Neural cell (in vitro differentiated cells): Measurements from ENCODE around the gene SCN3B.

Experiments used
- EP300 ChIP-seq: fragments of 450-650 bp; conservative IDR thresholded peaks from 2 replicates; pipeline ENCODE4 v1.6.1; 2014; ENCODE audit warnings: antibody characterized with exemption, mild to moderate bottlenecking, moderate library complexity; ENCODE audit not compliant: poor library complexity, severe bottlenecking
- EZH2 ChIP-seq: fragments of 200-600, 300-800 bp; shearing (Covaris generic), sonication (generic); IDR thresholded peaks from 2 replicates; pipeline ENCODE4 v1.6.1; 2014; ENCODE audit warnings: antibody characterized with exemption, low read length, borderline replicate concordance, mild to moderate bottlenecking; ENCODE audit not compliant: insufficient read depth, poor library complexity, severe bottlenecking
- MXI1 ChIP-seq: fragments of 450-650 bp; conservative IDR thresholded peaks from 2 replicates; pipeline ENCODE4 v1.6.1; 2014; ENCODE audit warnings: antibody characterized with exemption, mild to moderate bottlenecking; ENCODE audit not compliant: poor library complexity, severe bottlenecking
- POLR2AphosphoS5 ChIP-seq: IDR thresholded peaks from 2 replicates; pipeline ENCODE4 v1.6.1; 2012
- RAD21 ChIP-seq: fragments of 450-650 bp; conservative IDR thresholded peaks from 2 replicates; pipeline ENCODE4 v1.6.1; 2014; ENCODE audit warnings: antibody characterized with exemption, mild to moderate bottlenecking, moderate library complexity
- REST ChIP-seq: IDR thresholded peaks from 2 replicates; pipeline ENCODE4 v1.6.1; 2012; ENCODE audit warnings: borderline replicate concordance
- SMC3 ChIP-seq: fragments of 450-650 bp; conservative IDR thresholded peaks from 2 replicates; pipeline ENCODE4 v1.6.1; 2014; ENCODE audit warnings: antibody characterized with exemption, mild to moderate bottlenecking, moderate library complexity; ENCODE audit not compliant: poor library complexity
- TAF1 ChIP-seq: IDR thresholded peaks from 2 replicates; pipeline ENCODE4 v1.6.1; 2012; ENCODE audit warnings: low read depth
- TF ChIP-seq, protein P1 (sequence below): fragments of 450-650 bp; IDR thresholded peaks from 2 replicates; pipeline ENCODE4 v1.5.1; 2014; ENCODE audit warnings: antibody characterized with exemption, mild to moderate bottlenecking, moderate library complexity; ENCODE audit not compliant: poor library complexity, severe bottlenecking

- TF ChIP-seq REST (peak; percentile 13), EP300 (no peak), SMC3 (peak; percentile 61), TAF1 (no peak), MXI1 (peak; percentile 40), POLR2AphosphoS5 (no peak), EZH2 (no peak), RAD21 (peak; percentile 44)
- TF ChIP-seq, protein P1, sequence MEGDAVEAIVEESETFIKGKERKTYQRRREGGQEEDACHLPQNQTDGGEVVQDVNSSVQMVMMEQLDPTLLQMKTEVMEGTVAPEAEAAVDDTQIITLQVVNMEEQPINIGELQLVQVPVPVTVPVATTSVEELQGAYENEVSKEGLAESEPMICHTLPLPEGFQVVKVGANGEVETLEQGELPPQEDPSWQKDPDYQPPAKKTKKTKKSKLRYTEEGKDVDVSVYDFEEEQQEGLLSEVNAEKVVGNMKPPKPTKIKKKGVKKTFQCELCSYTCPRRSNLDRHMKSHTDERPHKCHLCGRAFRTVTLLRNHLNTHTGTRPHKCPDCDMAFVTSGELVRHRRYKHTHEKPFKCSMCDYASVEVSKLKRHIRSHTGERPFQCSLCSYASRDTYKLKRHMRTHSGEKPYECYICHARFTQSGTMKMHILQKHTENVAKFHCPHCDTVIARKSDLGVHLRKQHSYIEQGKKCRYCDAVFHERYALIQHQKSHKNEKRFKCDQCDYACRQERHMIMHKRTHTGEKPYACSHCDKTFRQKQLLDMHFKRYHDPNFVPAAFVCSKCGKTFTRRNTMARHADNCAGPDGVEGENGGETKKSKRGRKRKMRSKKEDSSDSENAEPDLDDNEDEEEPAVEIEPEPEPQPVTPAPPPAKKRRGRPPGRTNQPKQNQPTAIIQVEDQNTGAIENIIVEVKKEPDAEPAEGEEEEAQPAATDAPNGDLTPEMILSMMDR = peak; percentile 60
Measured at GRCh38 chr11:123653827-123654565, 428 bp downstream of the SCN3B start.
